ENCODE data around the gene TRIM44. TPM values are rescaled to one million over a fixed set of nuclear protein-coding genes. Genes with fewer than 3 reads are reported as not detected.
"Not testable (repeated sequence)": the region's sequence is repeated elsewhere in the genome, so short reads cannot be mapped to it uniquely, and the experiment has no call there.

The TRIM44 gene
- total RNA-seq, 4 donors from 2014 or later: 27.3 to 83.4 (median 61.4) TPM

GRCh38 chr11:35750981-35751663 is 88.5 kb downstream of the TRIM44 start:
- no peaks in the 10 kb centered on the region for H3K27me3 ChIP-seq
- no peaks in the 10 kb centered on the region for H3K9me3 ChIP-seq
- no peak overlapping the region for H3K4me3 ChIP-seq
- DNase-seq: no peak
- no peaks in the 10 kb centered on the region for H3K36me3 ChIP-seq
- peaks cover 0 to 11% (median 0%) of the 10 kb centered on the region in 4 donors for H3K4me1 ChIP-seq
- H3K27ac ChIP-seq: no peak overlapping the region
- TF ChIP-seq POLR2A (IDR thresholded peaks at IDR 0.05): no peak
- no peak for TF ChIP-seq CTCF (IDR thresholded peaks at IDR 0.05)

GRCh38 chr11:35751664-35752061 is 89.1 kb downstream of the TRIM44 start:
- no peak overlapping the region for H3K27ac ChIP-seq
- TF ChIP-seq CTCF (IDR thresholded peaks at IDR 0.05) (no peak), POLR2A (IDR thresholded peaks at IDR 0.05) (no peak)

DNA sequence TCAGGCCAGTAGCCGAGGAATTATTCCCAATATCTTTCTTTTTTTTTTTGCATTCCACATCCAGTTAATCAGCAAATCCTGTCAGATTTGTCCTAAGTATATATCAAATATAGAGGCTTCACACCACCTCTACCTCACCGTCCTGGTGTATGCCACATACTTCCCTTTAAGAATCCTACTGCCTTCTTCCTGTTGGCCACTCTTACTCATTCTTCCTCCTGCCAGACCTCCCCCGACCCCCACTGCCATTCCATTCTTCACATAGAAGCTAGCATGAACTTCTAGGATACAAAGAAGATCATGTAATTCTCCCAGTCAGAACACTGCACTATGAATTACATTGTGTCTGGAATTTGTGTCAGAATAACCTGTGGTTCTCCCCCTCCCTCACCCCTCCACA is 89.5 kb downstream of the TRIM44 start:
- no peak for DNase-seq
- TF ChIP-seq POLR2A (IDR thresholded peaks at IDR 0.05) (no peak), CTCF (IDR thresholded peaks at IDR 0.05) (no peak)
- no peak overlapping the region for H3K27ac ChIP-seq
- no peak overlapping the region for H3K4me3 ChIP-seq
- H3K36me3 ChIP-seq: no peaks in the 10 kb centered on the region
- H3K27me3 ChIP-seq: no peaks in the 10 kb centered on the region
- no peaks in the 10 kb centered on the region for H3K9me3 ChIP-seq
- peaks cover 0 to 5% (median 0%) of the 10 kb centered on the region in 4 donors for H3K4me1 ChIP-seq

More at GRCh38 chr11:35751664-35752061, 89.1 kb downstream of the TRIM44 start:
- H3K27me3 ChIP-seq: no peaks in the 10 kb centered on the region
- peaks cover 0 to 9% (median 0%) of the 10 kb centered on the region in 4 donors for H3K4me1 ChIP-seq
- H3K9me3 ChIP-seq: no peaks in the 10 kb centered on the region
- no peak overlapping the region for H3K4me3 ChIP-seq
- DNase-seq: no peak
- H3K36me3 ChIP-seq: no peaks in the 10 kb centered on the region

GRCh38 chr11:35753573-35753972 is 91.0 kb downstream of the TRIM44 start:
- not testable (repeated sequence) for DNase-seq, H3K4me1 ChIP-seq, H3K9me3 ChIP-seq, H3K27me3 ChIP-seq, H3K36me3 ChIP-seq, H3K4me3 ChIP-seq, H3K27ac ChIP-seq

DNA sequence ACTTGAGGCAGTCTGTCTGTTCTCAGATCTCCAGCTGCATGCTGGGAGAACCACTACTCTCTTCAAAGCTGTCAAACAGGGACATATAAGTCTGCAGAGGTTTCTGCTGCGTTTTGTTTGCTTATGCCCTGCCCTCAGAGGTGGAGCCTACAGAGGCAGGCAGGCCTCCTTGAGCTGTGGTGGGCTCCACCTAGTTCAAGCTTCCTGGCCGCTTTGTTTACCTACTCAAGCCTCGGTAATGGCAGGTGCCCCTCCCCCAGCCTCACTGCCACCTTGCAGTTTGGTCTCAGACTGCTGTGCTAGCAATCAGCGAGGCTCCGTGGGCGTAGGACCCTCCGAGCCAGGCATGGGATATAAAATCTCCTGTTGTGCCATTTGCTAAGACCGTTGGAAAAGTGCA is 97.4 kb downstream of the TRIM44 start:
- H3K9me3 ChIP-seq, H3K27ac ChIP-seq, DNase-seq, H3K27me3 ChIP-seq, H3K4me1 ChIP-seq, H3K4me3 ChIP-seq, H3K36me3 ChIP-seq: not testable (repeated sequence)

- Histone ChIP-seq H3K9me3 (no peaks in the 10 kb centered on the region), H3K4me1 (no peaks in the 10 kb centered on the region), H3K27me3 (no peaks in the 10 kb centered on the region), H3K4me3 (no peak overlapping the region), H3K27ac (no peak overlapping the region), H3K36me3 (no peaks in the 10 kb centered on the region)
- TF ChIP-seq POLR2A (IDR thresholded peaks at IDR 0.05) (no peak), CTCF (IDR thresholded peaks at IDR 0.05) (no peak)
- DNase-seq: no peak
Observed at GRCh38 chr11:35761899-35762298, 99.3 kb downstream of the TRIM44 start.

DNA sequence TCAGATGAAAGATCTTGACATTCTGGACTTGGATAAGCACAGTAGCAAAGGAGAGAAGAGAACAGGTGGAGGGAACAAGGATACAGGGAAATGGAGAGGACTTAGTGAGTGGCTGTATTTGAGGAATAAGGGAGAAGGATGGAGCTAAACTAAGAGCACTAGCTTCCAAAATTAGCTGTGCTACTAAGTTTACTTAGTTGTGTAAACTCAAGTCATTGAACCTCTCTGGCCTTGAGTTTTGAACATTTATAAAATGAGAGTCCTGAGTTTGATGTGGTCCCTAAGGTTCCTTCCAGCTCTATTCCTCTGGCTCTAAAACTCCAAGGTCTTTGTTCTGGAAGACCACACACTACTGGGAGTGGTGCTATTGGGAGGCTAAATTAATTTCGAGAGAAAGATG is 100.7 kb downstream of the TRIM44 start:
- H3K27ac ChIP-seq: no peak overlapping the region
- no peaks in the 10 kb centered on the region for H3K36me3 ChIP-seq
- H3K27me3 ChIP-seq: no peaks in the 10 kb centered on the region
- no peaks in the 10 kb centered on the region for H3K9me3 ChIP-seq
- no peak for DNase-seq
- TF ChIP-seq POLR2A (IDR thresholded peaks at IDR 0.05) (no peak), CTCF (IDR thresholded peaks at IDR 0.05) (no peak)
- no peaks in the 10 kb centered on the region for H3K4me1 ChIP-seq
- no peak overlapping the region for H3K4me3 ChIP-seq
